Activated T-cell treated with anti-CD3 and anti-CD28 coated beads, Interleukin-2, amount 50 U/mL, for 4 hours (primary cell): ENCODE results near the gene SLCO1A2. TPM values are rescaled to one million over a fixed set of nuclear protein-coding genes. Genes with fewer than 3 reads are reported as not detected.

ENCODE experiments used
- total RNA-seq, 3 donors: library from RNA; stranded (reverse); gene quantifications; one replicate each; pipeline ENCODE4 v1.2.1, GENCODE V29; 2021

SLCO1A2 gene
- total RNA-seq, 3 donors from 2014 or later: not detected

Other genes with a start within 250 kb of the SLCO1A2 start
- gene SLCO1B1, start 203.7 kb downstream of the SLCO1A2 start, total RNA-seq: not detected
- gene IAPP, start 38.0 kb upstream of the SLCO1A2 start, total RNA-seq: not detected
- 10 to 100 TPM; 35.5 to 47.1 (median 45.8) TPM for gene PYROXD1, start 102.7 kb upstream of the SLCO1A2 start, total RNA-seq
- 10 to 100 TPM; 37.0 to 57.4 (median 45.7) TPM for gene RECQL, start 166.7 kb upstream of the SLCO1A2 start, total RNA-seq
- 10 to 100 TPM; 45.5 to 49.8 (median 48.1) TPM for gene GOLT1B, start 166.9 kb upstream of the SLCO1A2 start, total RNA-seq
- under 1 TPM; 0.10 to 0.27 (median 0.13) TPM for gene SPX, start 191.4 kb upstream of the SLCO1A2 start, total RNA-seq